Glutamatergic neuron (in vitro differentiated cells): ENCODE measurements around the gene KIF26B. TPM values are rescaled to one million over a fixed set of nuclear protein-coding genes. Genes with fewer than 3 reads are reported as not detected.

ENCODE experiments used
- DNase-seq: peaks from one replicate; pipeline ENCODE4 v3.0.0; 2022
- H3K27ac Mint-ChIP-seq: one replicate; pipeline ENCODE4 v1.8.0; 2020; ENCODE audit warnings: mild to moderate bottlenecking, mixed read lengths, inconsistent platforms; ENCODE audit not compliant: unreplicated experiment
- H3K27me3 Mint-ChIP-seq: one replicate; pipeline ENCODE4 v1.8.0; 2020; ENCODE audit warnings: mild to moderate bottlenecking, moderate library complexity, mixed read lengths, inconsistent platforms; ENCODE audit not compliant: unreplicated experiment
- H3K36me3 Mint-ChIP-seq: one replicate; pipeline ENCODE4 v1.8.0; 2020; ENCODE audit warnings: mild to moderate bottlenecking, mixed read lengths, inconsistent platforms; ENCODE audit not compliant: unreplicated experiment
- H3K4me1 Mint-ChIP-seq: one replicate; pipeline ENCODE4 v1.8.0; 2020; ENCODE audit warnings: mild to moderate bottlenecking, low read depth, mixed read lengths, inconsistent platforms; ENCODE audit not compliant: unreplicated experiment
- H3K4me3 Mint-ChIP-seq: one replicate; pipeline ENCODE4 v1.8.0; 2020; ENCODE audit warnings: mild to moderate bottlenecking, mixed read lengths, inconsistent platforms; ENCODE audit not compliant: unreplicated experiment
- H3K9me3 Mint-ChIP-seq: one replicate; pipeline ENCODE4 v1.8.0; 2020; ENCODE audit warnings: mild to moderate bottlenecking, moderate library complexity, mixed read lengths, inconsistent platforms; ENCODE audit not compliant: unreplicated experiment
- CTCF ChIP-seq: fragments of 200-600 bp; sonication (generic); IDR thresholded peaks from one replicate; pipeline ENCODE4 v1.5.0; 2021; ENCODE audit not compliant: partially characterized antibody, unreplicated experiment
- total RNA-seq: library from RNA; stranded (reverse); fragmentation: NEBNext Ultra II Directional; extraction: Animal tissue kit (Norgen Biotek cat#: 25700); gene quantifications from one replicate; pipeline ENCODE4 v1.2.1, GENCODE V29; 2021; ENCODE audit not compliant: unreplicated experiment

The KIF26B gene
- total RNA-seq, 1 donor from 2014 or later: 2.4 TPM

DNA sequence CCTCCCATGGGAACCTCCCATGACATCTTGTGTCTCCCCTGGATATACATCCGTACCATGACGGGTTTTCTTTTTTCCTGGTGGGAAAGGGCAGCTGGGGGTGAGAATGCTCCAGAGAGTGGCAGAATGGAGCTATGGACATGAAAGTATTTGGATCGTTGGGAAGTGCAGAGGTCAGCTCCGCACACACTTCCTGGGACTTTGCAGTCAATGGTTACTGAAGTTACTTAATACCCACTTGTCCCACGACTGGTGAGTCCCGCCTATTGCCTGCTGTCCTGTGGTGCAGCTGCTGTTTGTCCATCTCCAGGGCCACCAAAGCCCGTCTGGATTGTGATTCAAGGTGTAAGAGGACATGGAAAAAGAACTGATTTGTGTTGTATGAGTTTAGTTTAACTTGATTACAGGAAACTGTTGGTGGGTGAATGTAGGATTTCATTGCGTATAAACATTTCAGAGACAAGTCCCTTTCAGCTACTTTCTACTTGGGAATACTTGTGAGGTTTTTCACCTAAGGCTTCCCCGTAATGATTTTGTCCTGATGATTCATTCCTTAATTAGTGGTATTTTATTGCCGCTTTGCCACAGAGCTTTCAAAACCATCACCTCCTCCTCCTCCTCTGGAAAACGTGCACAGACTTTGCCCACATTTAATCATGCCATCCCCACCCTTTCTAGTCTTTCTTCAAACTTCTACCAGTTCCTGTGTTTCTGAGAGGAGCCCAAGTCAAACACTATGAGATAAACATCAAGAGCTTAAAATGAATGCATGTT is 308.8 kb downstream of the KIF26B start:
- Mint-ChIP-seq H3K36me3 (no peaks in the 10 kb centered on the region), H3K4me3 (no peak overlapping the region), H3K9me3 (peaks cover 5% of the 10 kb centered on the region), H3K4me1 (peaks cover 19% of the 10 kb centered on the region), H3K27ac (peak overlapping the region; percentile 45), H3K27me3 (peaks cover 3% of the 10 kb centered on the region)
- no peak for DNase-seq
- no peak for TF ChIP-seq CTCF

DNA sequence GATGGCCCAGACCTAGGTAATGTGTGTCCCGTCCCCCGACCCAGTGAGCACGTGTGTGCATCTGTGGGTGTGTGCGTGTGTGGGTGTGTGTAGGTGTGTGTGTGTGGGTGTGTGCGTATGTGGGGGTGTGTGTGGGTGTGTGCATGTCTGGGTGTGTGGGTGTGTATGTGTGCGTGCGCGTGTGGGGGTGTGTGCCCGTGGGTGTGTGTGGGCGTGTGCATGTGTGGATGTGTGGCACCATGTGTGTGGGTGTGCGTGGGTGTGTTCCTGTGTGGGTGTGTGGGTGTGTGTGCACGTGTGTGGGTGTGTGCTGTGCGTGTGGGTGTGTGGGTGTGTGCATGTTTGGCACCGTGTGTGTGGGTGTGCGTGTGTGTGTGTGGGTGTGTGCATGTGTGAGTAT is 309.5 kb downstream of the KIF26B start:
- no peak overlapping the region for H3K4me3 Mint-ChIP-seq
- H3K9me3 Mint-ChIP-seq: peaks cover 5% of the 10 kb centered on the region
- peaks cover 19% of the 10 kb centered on the region for H3K4me1 Mint-ChIP-seq
- H3K27me3 Mint-ChIP-seq: peaks cover 3% of the 10 kb centered on the region
- H3K36me3 Mint-ChIP-seq: no peaks in the 10 kb centered on the region
- H3K27ac Mint-ChIP-seq: peak overlapping the region; percentile 45
- no peak for TF ChIP-seq CTCF
- DNase-seq: no peak

GRCh38 chr1:245465666-245466065 is 310.9 kb downstream of the KIF26B start:
- Mint-ChIP-seq H3K9me3 (peaks cover 5% of the 10 kb centered on the region), H3K4me3 (peak overlapping the region; percentile 47), H3K27ac (peak overlapping the region; percentile 76), H3K36me3 (no peaks in the 10 kb centered on the region), H3K4me1 (peaks cover 19% of the 10 kb centered on the region), H3K27me3 (peaks cover 3% of the 10 kb centered on the region)
- no peak for TF ChIP-seq CTCF
- peak; percentile 39 for DNase-seq

DNA sequence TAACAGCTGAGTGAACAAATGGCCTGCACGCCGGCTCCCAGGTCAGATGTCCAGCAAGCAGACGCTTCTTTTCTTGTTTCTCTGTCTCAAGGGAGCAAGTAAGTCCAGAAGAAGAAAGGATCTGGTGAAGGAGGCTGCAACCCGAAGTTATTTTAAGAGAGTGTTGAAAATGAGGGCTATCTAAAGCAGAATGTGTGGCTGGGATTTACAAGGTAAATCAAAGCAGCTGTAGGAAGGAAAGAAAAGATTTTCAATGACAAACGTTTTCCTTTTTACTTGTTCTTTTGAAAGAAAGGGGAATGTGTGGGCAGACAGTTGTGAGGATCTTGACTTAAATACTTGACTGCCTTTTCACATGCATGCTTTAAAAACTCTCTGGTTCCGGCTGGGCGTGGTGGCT is 311.5 kb downstream of the KIF26B start:
- Mint-ChIP-seq H3K4me3 (peak overlapping the region; percentile 47), H3K36me3 (no peaks in the 10 kb centered on the region), H3K9me3 (peaks cover 5% of the 10 kb centered on the region), H3K4me1 (peaks cover 19% of the 10 kb centered on the region), H3K27me3 (peaks cover 3% of the 10 kb centered on the region), H3K27ac (peak overlapping the region; percentile 76)
- DNase-seq: no peak
- no peak for TF ChIP-seq CTCF

DNA sequence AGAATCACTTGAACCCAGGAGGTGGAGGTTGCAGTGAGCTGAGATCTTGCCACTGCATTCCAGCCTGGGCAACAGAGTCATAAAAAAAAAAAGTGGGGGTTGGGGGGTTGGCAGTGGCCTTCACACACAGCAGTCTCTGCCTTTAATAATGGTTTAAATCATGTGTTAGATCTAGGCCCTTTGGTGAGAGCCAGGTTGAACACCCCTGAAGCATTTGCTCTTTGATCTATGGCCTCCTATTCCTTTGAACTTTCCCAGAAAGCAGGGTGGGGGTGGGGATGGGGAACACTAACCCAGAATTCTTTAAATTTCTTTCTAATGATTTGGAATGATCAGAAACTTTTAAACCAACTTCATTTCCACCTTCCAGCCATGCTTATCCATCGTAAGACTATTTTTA is 313.0 kb downstream of the KIF26B start:
- Mint-ChIP-seq H3K27me3 (peaks cover 3% of the 10 kb centered on the region), H3K4me1 (peaks cover 19% of the 10 kb centered on the region), H3K27ac (no peak overlapping the region), H3K36me3 (no peaks in the 10 kb centered on the region), H3K4me3 (no peak overlapping the region), H3K9me3 (peaks cover 5% of the 10 kb centered on the region)
- no peak for DNase-seq
- no peak for TF ChIP-seq CTCF
